ENCODE data around the gene FANK1. TPM values are rescaled to one million over a fixed set of nuclear protein-coding genes. Genes with fewer than 3 reads are reported as not detected.

FANK1 gene
- total RNA-seq, 2 experiments from 2014 or later = not detected

- no peak for TF ChIP-seq EZH2phosphoT487 (IDR thresholded peaks at IDR 0.05; ENCODE audit: borderline replicate concordance, low read depth, low read length)
- TF ChIP-seq, protein P1, sequence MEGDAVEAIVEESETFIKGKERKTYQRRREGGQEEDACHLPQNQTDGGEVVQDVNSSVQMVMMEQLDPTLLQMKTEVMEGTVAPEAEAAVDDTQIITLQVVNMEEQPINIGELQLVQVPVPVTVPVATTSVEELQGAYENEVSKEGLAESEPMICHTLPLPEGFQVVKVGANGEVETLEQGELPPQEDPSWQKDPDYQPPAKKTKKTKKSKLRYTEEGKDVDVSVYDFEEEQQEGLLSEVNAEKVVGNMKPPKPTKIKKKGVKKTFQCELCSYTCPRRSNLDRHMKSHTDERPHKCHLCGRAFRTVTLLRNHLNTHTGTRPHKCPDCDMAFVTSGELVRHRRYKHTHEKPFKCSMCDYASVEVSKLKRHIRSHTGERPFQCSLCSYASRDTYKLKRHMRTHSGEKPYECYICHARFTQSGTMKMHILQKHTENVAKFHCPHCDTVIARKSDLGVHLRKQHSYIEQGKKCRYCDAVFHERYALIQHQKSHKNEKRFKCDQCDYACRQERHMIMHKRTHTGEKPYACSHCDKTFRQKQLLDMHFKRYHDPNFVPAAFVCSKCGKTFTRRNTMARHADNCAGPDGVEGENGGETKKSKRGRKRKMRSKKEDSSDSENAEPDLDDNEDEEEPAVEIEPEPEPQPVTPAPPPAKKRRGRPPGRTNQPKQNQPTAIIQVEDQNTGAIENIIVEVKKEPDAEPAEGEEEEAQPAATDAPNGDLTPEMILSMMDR (conservative IDR thresholded peaks at IDR 0.05; ENCODE audit: low read length) = no peak
- Histone ChIP-seq H3K4me2 (ENCODE audit: low read length) (no peak overlapping the region), H3K79me2 (ENCODE audit: insufficient read depth, low read depth, low read length) (no peaks in the 10 kb centered on the region), H3K4me1 (ENCODE audit: insufficient read depth, low read length, poor library complexity, severe bottlenecking) (no peaks in the 10 kb centered on the region), H3K4me3 (ENCODE audit: low read depth, low read length, poor library complexity, severe bottlenecking) (no peak overlapping the region), H3K9me2 (ENCODE audit: insufficient read depth, low read length) (no peaks in the 10 kb centered on the region), H4K20me1 (ENCODE audit: insufficient read depth, low read length) (no peaks in the 10 kb centered on the region), H2AFZ (ENCODE audit: low read length) (no peak overlapping the region), H3K9me3 (ENCODE audit: low read length) (no peaks in the 10 kb centered on the region), H3K36me3 (ENCODE audit: insufficient read depth, low read length) (no peaks in the 10 kb centered on the region), H3K27ac (ENCODE audit: low read depth, low read length, poor library complexity, severe bottlenecking) (no peak overlapping the region)
- intact Hi-C loops (cut with micrococcal nuclease; ENCODE audit: unreplicated experiment) = no loop called here
- ChIA-PET CTCF (ENCODE audit: unreplicated experiment) (no interaction called here), POLR2A (no interaction called here)
- DNase-seq (ENCODE audit: low spot score) = no peak
- BruUV-seq (replicated peaks) = no TSS peak
Measured at GRCh38 chr10:125848857-125849256, 47.5 kb upstream of the FANK1 start.

DNA sequence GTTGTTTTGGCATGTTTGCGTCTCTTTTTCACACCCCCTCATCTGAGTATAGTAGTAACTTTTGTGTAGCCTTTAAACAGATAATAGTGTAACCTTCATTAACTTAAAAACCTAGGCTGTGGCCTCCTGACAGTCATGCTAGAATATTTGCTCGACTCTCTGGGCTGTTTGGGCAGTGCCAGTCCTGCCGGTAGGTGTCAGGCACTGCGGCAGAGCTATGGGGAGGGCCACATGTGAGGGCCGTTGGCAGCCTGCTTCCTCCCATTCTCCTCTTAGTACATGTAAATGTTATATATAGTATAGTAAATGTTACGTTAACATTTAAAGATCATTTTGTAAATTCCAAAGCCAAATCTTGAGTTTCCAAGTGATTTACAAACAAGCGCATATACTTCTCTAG is 46.9 kb upstream of the FANK1 start:
- Histone ChIP-seq H2AFZ (ENCODE audit: low read length) (no peak overlapping the region), H3K27ac (ENCODE audit: low read depth, low read length, poor library complexity, severe bottlenecking) (no peak overlapping the region), H3K4me1 (ENCODE audit: insufficient read depth, low read length, poor library complexity, severe bottlenecking) (no peaks in the 10 kb centered on the region), H4K20me1 (ENCODE audit: insufficient read depth, low read length) (no peaks in the 10 kb centered on the region), H3K9me2 (ENCODE audit: insufficient read depth, low read length) (no peaks in the 10 kb centered on the region), H3K9me3 (ENCODE audit: low read length) (no peaks in the 10 kb centered on the region), H3K79me2 (ENCODE audit: insufficient read depth, low read depth, low read length) (no peaks in the 10 kb centered on the region), H3K4me3 (ENCODE audit: low read depth, low read length, poor library complexity, severe bottlenecking) (no peak overlapping the region), H3K4me2 (ENCODE audit: low read length) (no peak overlapping the region), H3K36me3 (ENCODE audit: insufficient read depth, low read length) (no peaks in the 10 kb centered on the region)
- POLR2A ChIA-PET = interaction anchor here (0.7 kb wide), 1 partner anchor 324 kb away, joined by 5 read pairs; no protein-coding TSS in a partner anchor
- TF ChIP-seq EZH2phosphoT487 (IDR thresholded peaks at IDR 0.05; ENCODE audit: borderline replicate concordance, low read depth, low read length) = no peak
- TF ChIP-seq, protein P1 (conservative IDR thresholded peaks at IDR 0.05; ENCODE audit: low read length) = no peak
- CTCF ChIA-PET (ENCODE audit: unreplicated experiment) = no interaction called here
- intact Hi-C loops (cut with micrococcal nuclease; ENCODE audit: unreplicated experiment) = no loop called here
- DNase-seq (ENCODE audit: low spot score) = no peak
- no TSS peak for BruUV-seq (replicated peaks)

DNA sequence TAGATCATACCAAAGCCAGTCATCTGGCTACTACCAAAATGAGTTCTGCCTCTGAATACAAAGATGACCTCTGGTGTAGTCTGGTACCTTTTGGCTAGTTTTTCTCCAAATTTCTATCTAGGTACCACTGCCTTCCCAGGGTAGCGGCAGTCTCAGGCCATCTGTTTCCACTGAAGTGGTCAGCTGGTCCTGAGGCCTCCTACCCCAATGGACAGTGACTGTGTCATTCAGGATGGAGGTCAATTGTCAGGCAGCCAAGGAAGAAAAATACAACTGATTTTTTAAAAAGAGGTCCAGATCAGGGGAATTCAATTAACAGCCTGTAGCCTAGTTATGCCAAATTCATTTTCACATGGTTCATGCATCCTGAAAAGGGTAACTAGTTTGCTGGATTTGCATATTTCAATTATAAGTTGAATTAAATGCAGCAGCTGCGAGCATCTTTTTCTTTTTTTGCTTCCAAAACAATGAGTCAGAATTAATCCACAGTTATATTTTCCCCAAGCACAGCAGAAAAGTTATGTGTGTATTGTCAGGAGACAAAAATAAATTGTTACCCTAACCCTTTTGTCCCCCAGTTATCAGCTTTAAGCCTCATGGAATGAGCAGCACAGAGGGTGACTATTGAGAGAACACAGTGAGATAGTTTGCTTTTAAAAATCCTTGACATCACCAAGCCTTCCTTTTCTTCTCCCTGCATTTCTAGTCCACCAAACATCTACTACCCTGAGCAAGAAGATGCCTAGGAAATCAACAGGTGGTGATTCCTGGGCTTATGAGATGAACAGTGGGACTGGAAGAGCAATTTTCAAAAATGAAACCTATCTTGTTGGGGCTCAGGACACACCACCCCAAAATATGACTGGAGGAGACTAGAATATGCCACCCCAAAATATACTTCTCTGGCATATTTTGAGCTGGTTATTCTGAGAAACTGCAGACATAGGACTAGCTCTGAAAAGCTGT is 45.3 kb upstream of the FANK1 start:
- POLR2A ChIA-PET = no interaction called here
- BruUV-seq (replicated peaks) = no TSS peak

More for the DNA sequence above, 45.3 kb upstream of the FANK1 start:
- Histone ChIP-seq H3K79me2 (ENCODE audit: insufficient read depth, low read depth, low read length) (no peaks in the 10 kb centered on the region), H3K9me3 (ENCODE audit: low read length) (no peaks in the 10 kb centered on the region), H3K4me1 (ENCODE audit: insufficient read depth, low read length, poor library complexity, severe bottlenecking) (no peaks in the 10 kb centered on the region), H2AFZ (ENCODE audit: low read length) (no peak overlapping the region), H3K4me2 (ENCODE audit: low read length) (no peak overlapping the region), H3K4me3 (ENCODE audit: low read depth, low read length, poor library complexity, severe bottlenecking) (no peak overlapping the region), H3K9me2 (ENCODE audit: insufficient read depth, low read length) (no peaks in the 10 kb centered on the region), H4K20me1 (ENCODE audit: insufficient read depth, low read length) (no peaks in the 10 kb centered on the region), H3K36me3 (ENCODE audit: insufficient read depth, low read length) (no peaks in the 10 kb centered on the region), H3K27ac (ENCODE audit: low read depth, low read length, poor library complexity, severe bottlenecking) (no peak overlapping the region)
- TF ChIP-seq, protein P1 (conservative IDR thresholded peaks at IDR 0.05; ENCODE audit: low read length) = no peak
- no peak for TF ChIP-seq EZH2phosphoT487 (IDR thresholded peaks at IDR 0.05; ENCODE audit: borderline replicate concordance, low read depth, low read length)
- CTCF ChIA-PET (ENCODE audit: unreplicated experiment) = no interaction called here
- DNase-seq (ENCODE audit: low spot score) = no peak
- intact Hi-C loops (cut with micrococcal nuclease; ENCODE audit: unreplicated experiment) = no loop called here
